ENCODE measurements around the gene CEBPZOS.
"Not testable (repeated sequence)": the region's sequence is repeated elsewhere in the genome, so short reads cannot be mapped to it uniquely, and the experiment has no call there.

The CEBPZOS gene

GRCh38 chr2:37191253-37191652 is 5.0 kb upstream of the CEBPZOS start:
- no peak for DNase-seq (ENCODE audit: low spot score)

GRCh38 chr2:37191747-37192146 is 4.5 kb upstream of the CEBPZOS start:
- no peak for DNase-seq (ENCODE audit: low spot score)

- DNase-seq (ENCODE audit: low spot score): no peak
These were observed 3.7 kb upstream of the CEBPZOS start for GRCh38 chr2:37192551-37192950.

- DNase-seq (ENCODE audit: low spot score): not testable (repeated sequence)
These were observed 405 bp upstream of the CEBPZOS start for GRCh38 chr2:37195862-37196319.

GRCh38 chr2:37198681-37199065 is 2.4 kb downstream of the CEBPZOS start:
- no peak for DNase-seq (ENCODE audit: low spot score)

- no peak for DNase-seq (ENCODE audit: low spot score)
These were observed 4.9 kb downstream of the CEBPZOS start for GRCh38 chr2:37201208-37201607.

GRCh38 chr2:37201766-37202165 is 5.5 kb downstream of the CEBPZOS start:
- DNase-seq (ENCODE audit: low spot score): no peak

- no peak for DNase-seq (ENCODE audit: low spot score)
These were observed 7.4 kb downstream of the CEBPZOS start for GRCh38 chr2:37203708-37204107.

GRCh38 chr2:37205071-37205661 is 8.9 kb downstream of the CEBPZOS start:
- not testable (repeated sequence) for DNase-seq (ENCODE audit: low spot score)

GRCh38 chr2:37205689-37206341 is 9.5 kb downstream of the CEBPZOS start:
- no peak for DNase-seq (ENCODE audit: low spot score)

GRCh38 chr2:37206760-37207159 is 10.5 kb downstream of the CEBPZOS start:
- DNase-seq (ENCODE audit: low spot score): not testable (repeated sequence)

- DNase-seq (ENCODE audit: low spot score): no peak
These were observed 14.9 kb downstream of the CEBPZOS start for GRCh38 chr2:37211212-37211611.

GRCh38 chr2:37211939-37212338 is 15.6 kb downstream of the CEBPZOS start:
- no peak for DNase-seq (ENCODE audit: low spot score)

- no peak for DNase-seq (ENCODE audit: low spot score)
These were observed 19.0 kb downstream of the CEBPZOS start for GRCh38 chr2:37215250-37215649.

GRCh38 chr2:37219046-37219445 is 22.8 kb downstream of the CEBPZOS start:
- DNase-seq (ENCODE audit: low spot score): no peak

- no peak for DNase-seq (ENCODE audit: low spot score)
These were observed 26.8 kb downstream of the CEBPZOS start for GRCh38 chr2:37223131-37223530.

- DNase-seq (ENCODE audit: low spot score): no peak
These were observed 27.8 kb downstream of the CEBPZOS start for GRCh38 chr2:37224063-37224462.

GRCh38 chr2:37225129-37225528 is 28.8 kb downstream of the CEBPZOS start:
- DNase-seq (ENCODE audit: low spot score): not testable (repeated sequence)

- DNase-seq (ENCODE audit: low spot score): no peak
These were observed 30.6 kb downstream of the CEBPZOS start for GRCh38 chr2:37226863-37227262.

GRCh38 chr2:37228788-37229187 is 32.5 kb downstream of the CEBPZOS start:
- no peak for DNase-seq (ENCODE audit: low spot score)

GRCh38 chr2:37230581-37230980 is 34.3 kb downstream of the CEBPZOS start:
- DNase-seq (ENCODE audit: low spot score): no peak

- DNase-seq (ENCODE audit: low spot score): peak; percentile 92
These were observed 35.2 kb downstream of the CEBPZOS start, which contains the start of the genes CEBPZ and NDUFAF7 for GRCh38 chr2:37231241-37232130. Gene CEBPZ (minus strand): TSS chr2:37231596. CDS start chr2:37231567, 29 bp downstream. Gene NDUFAF7 (plus strand): TSS chr2:37231658. CDS start chr2:37231706, 48 bp downstream.
